ENCODE results near the gene TACR2. TPM values are rescaled to one million over a fixed set of nuclear protein-coding genes. Genes with fewer than 3 reads are reported as not detected.
A peak's percentile ranks its signal among the peaks of the same experiment; 100 is the strongest.

The TACR2 gene
- total and polyA plus RNA-seq, 2 experiments from 2014 or later = not detected

- H3K27me3 Mint-ChIP-seq (ENCODE audit: insufficient read depth, low read depth, poor library complexity) = peaks cover 19% of the 10 kb centered on the region
- no peak for DNase-seq (ENCODE audit: low spot score)
- H3K27ac Mint-ChIP-seq = no peak overlapping the region
- H4K20me1 ChIP-seq (replicated peaks; ENCODE audit: insufficient read depth) = no peaks in the 10 kb centered on the region; the same call in 1 of the 2 replicates
- H3K27me3 ChIP-seq (ENCODE audit: insufficient read depth) = no peaks in the 10 kb centered on the region; the same call in 1 of the 2 replicates
- peaks cover 2% of the 10 kb centered on the region; the same call in 2 of the 3 replicates for H3K9me3 Mint-ChIP-seq
- H3K79me2 ChIP-seq (replicated peaks; ENCODE audit: insufficient read depth) = no peaks in the 10 kb centered on the region
- peaks cover 11% of the 10 kb centered on the region; the same call in 2 of the 3 replicates for H3K4me1 Mint-ChIP-seq
- peaks cover 5% of the 10 kb centered on the region for H3K4me1 ChIP-seq (ENCODE audit: insufficient read depth)
- H2AFZ ChIP-seq = no peak overlapping the region
- no peak overlapping the region for H3K27ac ChIP-seq (ENCODE audit: low read depth)
- H3K36me3 ChIP-seq (ENCODE audit: insufficient read depth) = no peaks in the 10 kb centered on the region
- no peak overlapping the region for H3K4me3 ChIP-seq
- no peak for ATAC-seq
- H3K4me3 Mint-ChIP-seq = no peak overlapping the region
- H3K9me2 ChIP-seq (ENCODE audit: insufficient read depth) = no peaks in the 10 kb centered on the region
- TF ChIP-seq EZH2 (IDR thresholded peaks at IDR 0.05; ENCODE audit: low read depth, unreplicated experiment) = no peak
- TF ChIP-seq NANOG (IDR thresholded peaks at IDR 0.05; ENCODE audit: borderline replicate concordance) = no peak
- no peak for TF ChIP-seq ZNF331 (CRISPR knock-in tag; IDR thresholded peaks at IDR 0.05; ENCODE audit: low read depth)
- no peak for TF ChIP-seq STAT1 (IDR thresholded peaks at IDR 0.05; ENCODE audit: unreplicated experiment)
- no peak for TF ChIP-seq JUNB (IDR thresholded peaks at IDR 0.05; ENCODE audit: unreplicated experiment)
- TF ChIP-seq, protein P1, sequence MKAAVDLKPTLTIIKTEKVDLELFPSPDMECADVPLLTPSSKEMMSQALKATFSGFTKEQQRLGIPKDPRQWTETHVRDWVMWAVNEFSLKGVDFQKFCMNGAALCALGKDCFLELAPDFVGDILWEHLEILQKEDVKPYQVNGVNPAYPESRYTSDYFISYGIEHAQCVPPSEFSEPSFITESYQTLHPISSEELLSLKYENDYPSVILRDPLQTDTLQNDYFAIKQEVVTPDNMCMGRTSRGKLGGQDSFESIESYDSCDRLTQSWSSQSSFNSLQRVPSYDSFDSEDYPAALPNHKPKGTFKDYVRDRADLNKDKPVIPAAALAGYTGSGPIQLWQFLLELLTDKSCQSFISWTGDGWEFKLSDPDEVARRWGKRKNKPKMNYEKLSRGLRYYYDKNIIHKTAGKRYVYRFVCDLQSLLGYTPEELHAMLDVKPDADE (IDR thresholded peaks at IDR 0.05) = no peak
- no peak for TF ChIP-seq CREB1 (CRISPR knock-in tag; IDR thresholded peaks at IDR 0.05; ENCODE audit: low read depth)
- TF ChIP-seq ZNF114 (CRISPR knock-in tag; IDR thresholded peaks at IDR 0.05) = no peak
- TF ChIP-seq, protein P2, sequence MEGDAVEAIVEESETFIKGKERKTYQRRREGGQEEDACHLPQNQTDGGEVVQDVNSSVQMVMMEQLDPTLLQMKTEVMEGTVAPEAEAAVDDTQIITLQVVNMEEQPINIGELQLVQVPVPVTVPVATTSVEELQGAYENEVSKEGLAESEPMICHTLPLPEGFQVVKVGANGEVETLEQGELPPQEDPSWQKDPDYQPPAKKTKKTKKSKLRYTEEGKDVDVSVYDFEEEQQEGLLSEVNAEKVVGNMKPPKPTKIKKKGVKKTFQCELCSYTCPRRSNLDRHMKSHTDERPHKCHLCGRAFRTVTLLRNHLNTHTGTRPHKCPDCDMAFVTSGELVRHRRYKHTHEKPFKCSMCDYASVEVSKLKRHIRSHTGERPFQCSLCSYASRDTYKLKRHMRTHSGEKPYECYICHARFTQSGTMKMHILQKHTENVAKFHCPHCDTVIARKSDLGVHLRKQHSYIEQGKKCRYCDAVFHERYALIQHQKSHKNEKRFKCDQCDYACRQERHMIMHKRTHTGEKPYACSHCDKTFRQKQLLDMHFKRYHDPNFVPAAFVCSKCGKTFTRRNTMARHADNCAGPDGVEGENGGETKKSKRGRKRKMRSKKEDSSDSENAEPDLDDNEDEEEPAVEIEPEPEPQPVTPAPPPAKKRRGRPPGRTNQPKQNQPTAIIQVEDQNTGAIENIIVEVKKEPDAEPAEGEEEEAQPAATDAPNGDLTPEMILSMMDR (conservative IDR thresholded peaks at IDR 0.05; ENCODE audit: low read depth in 2 of 2) = no peak
- no peak for TF ChIP-seq POLR2AphosphoS5 (IDR thresholded peaks at IDR 0.05; ENCODE audit: low read depth)
- TF ChIP-seq EZH2phosphoT487 (IDR thresholded peaks at IDR 0.05; ENCODE audit: unreplicated experiment) = no peak
- H3K36me3 Mint-ChIP-seq (ENCODE audit: low read depth) = no peaks in the 10 kb centered on the region
- H3F3A ChIP-seq (replicated peaks; ENCODE audit: low read depth) = no peaks in the 10 kb centered on the region
- no peak overlapping the region for H3K4me2 ChIP-seq
Measured at GRCh38 chr10:69443354-69443753, 26.6 kb upstream of the TACR2 start.

DNA sequence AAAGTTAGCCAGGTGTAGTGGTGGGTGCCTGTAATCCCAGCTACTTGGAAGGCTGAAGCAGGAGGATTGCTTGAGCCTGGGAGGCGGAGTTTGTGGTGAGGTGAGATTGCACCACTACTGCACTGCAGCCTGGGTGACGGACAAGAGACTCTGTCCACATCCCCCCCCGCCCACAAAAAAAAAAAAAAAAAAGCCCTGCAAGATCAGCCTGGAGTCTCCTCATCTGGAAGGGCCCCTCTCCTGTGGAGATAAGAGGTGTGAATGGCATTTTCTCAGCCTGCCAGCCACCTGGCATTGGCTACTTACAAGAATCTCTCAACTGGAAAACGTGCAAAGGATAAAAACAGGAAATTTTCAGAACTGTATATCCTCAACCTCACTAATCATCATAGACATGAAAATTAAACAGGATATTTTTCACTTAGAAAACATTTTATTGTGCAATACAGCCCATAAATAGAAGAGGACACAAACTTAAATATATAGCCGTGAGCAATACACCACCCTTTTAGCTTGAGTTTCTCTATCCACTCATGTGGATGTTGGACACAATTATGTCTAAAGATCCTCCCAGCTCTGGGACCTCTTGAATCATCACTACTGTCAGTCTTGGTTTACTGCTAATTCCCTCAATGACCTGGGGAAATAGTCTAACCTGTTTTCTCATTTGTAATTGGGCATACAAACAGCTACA, 23.2 kb upstream of the TACR2 start:
- Mint-ChIP-seq H3K27ac (no peak overlapping the region), H3K36me3 (ENCODE audit: low read depth) (no peaks in the 10 kb centered on the region; the same call in 1 of the 3 replicates), H3K4me3 (no peak overlapping the region), H3K4me1 (peaks cover 11% of the 10 kb centered on the region), H3K27me3 (ENCODE audit: insufficient read depth, low read depth, poor library complexity) (peaks cover 18% of the 10 kb centered on the region), H3K9me3 (peaks cover 7% of the 10 kb centered on the region)
- no peak overlapping the region for H3K4me3 ChIP-seq
- H2AFZ ChIP-seq = peak overlapping the region; percentile 38; the same call in 1 of the 2 replicates
- H4K20me1 ChIP-seq (replicated peaks; ENCODE audit: insufficient read depth) = no peaks in the 10 kb centered on the region; the same call in 1 of the 2 replicates
- no peak overlapping the region for H3K27ac ChIP-seq (ENCODE audit: low read depth)
- H3K27me3 ChIP-seq (ENCODE audit: insufficient read depth) = no peaks in the 10 kb centered on the region
- peaks cover 5% of the 10 kb centered on the region for H3K4me1 ChIP-seq (ENCODE audit: insufficient read depth)
- DNase-seq (ENCODE audit: low spot score) (peak; percentile 29), ATAC-seq (peak; percentile 65)
- no peaks in the 10 kb centered on the region for H3F3A ChIP-seq (replicated peaks; ENCODE audit: low read depth)
- H3K79me2 ChIP-seq (replicated peaks; ENCODE audit: insufficient read depth) = no peaks in the 10 kb centered on the region
- no peak overlapping the region for H3K4me2 ChIP-seq
- H3K36me3 ChIP-seq (ENCODE audit: insufficient read depth) = no peaks in the 10 kb centered on the region
- H3K9me2 ChIP-seq (ENCODE audit: insufficient read depth) = no peaks in the 10 kb centered on the region
- TF ChIP-seq JUNB (IDR thresholded peaks at IDR 0.05; ENCODE audit: unreplicated experiment) = no peak
- TF ChIP-seq ZNF114 (CRISPR knock-in tag; IDR thresholded peaks at IDR 0.05) = no peak
- TF ChIP-seq, protein P1 (IDR thresholded peaks at IDR 0.05) = no peak
- TF ChIP-seq STAT1 (IDR thresholded peaks at IDR 0.05; ENCODE audit: unreplicated experiment) = no peak
- TF ChIP-seq CREB1 (CRISPR knock-in tag; IDR thresholded peaks at IDR 0.05; ENCODE audit: low read depth) = no peak
- TF ChIP-seq, protein P2 (conservative IDR thresholded peaks at IDR 0.05; ENCODE audit: low read depth in 2 of 2) = no peak
- TF ChIP-seq EZH2 (IDR thresholded peaks at IDR 0.05; ENCODE audit: low read depth, unreplicated experiment) = no peak
- no peak for TF ChIP-seq REST (IDR thresholded peaks at IDR 0.05; ENCODE audit: unreplicated experiment)
- TF ChIP-seq NANOG (IDR thresholded peaks at IDR 0.05; ENCODE audit: borderline replicate concordance) = no peak
- TF ChIP-seq POLR2AphosphoS5 (IDR thresholded peaks at IDR 0.05; ENCODE audit: low read depth) = no peak
- TF ChIP-seq EZH2phosphoT487 (IDR thresholded peaks at IDR 0.05; ENCODE audit: unreplicated experiment) = no peak

Data from GM23338 (cell line).